Transverse colon (tissue), 4 donors: Measurements from ENCODE around the gene ACSS1. TPM values are rescaled to one million over a fixed set of nuclear protein-coding genes. Genes with fewer than 3 reads are reported as not detected.

Experiments used
- DNase-seq: peaks from one replicate; pipeline ENCODE4 v3.0.0-alpha.2; 2019
- H3K27ac ChIP-seq, 4 donors: fragments of 200-600 bp; sonication (generic); 2 replicates each; pipeline ENCODE4 v1.5.1; 2016 to 2018; ENCODE audit warnings: inconsistent platforms in 4 of 4
- H3K27me3 ChIP-seq: fragments of 200-600 bp; sonication (generic); 2 replicates; pipeline ENCODE4 v1.5.1; 2017; ENCODE audit warnings: inconsistent platforms
- H3K36me3 ChIP-seq, 4 donors: fragments of 200-600 bp; sonication (generic); 2 replicates each; pipeline ENCODE4 v1.5.1; 2017 to 2019; ENCODE audit warnings: inconsistent platforms in 4 of 4
- H3K4me1 ChIP-seq, 4 donors: fragments of 200-600 bp; sonication (generic); 2 replicates each; pipeline ENCODE4 v1.5.1; 2017 to 2020; ENCODE audit warnings: inconsistent platforms in 4 of 4
- H3K4me3 ChIP-seq, 4 donors: fragments of 200-600 bp; sonication (generic); 1 replicate in 1 of 4; 2 replicates in 3 of 4; pipeline versions ENCODE4 v1.5.1 to v1.6.1; 2017 to 2019; ENCODE audit warnings: inconsistent platforms in 4 of 4
- H3K9me3 ChIP-seq, 2 donors: fragments of 200-600 bp; sonication (generic); 2 replicates each; pipeline ENCODE4 v1.5.1; 2017 to 2019; ENCODE audit warnings: inconsistent platforms in 2 of 2
- EP300 ChIP-seq: sonication (generic); formaldehyde crosslinking; IDR thresholded peaks from one replicate; pipeline ENCODE4 v1.6.1; 2017; ENCODE audit warnings: antibody characterized with exemption, low read depth
- POLR2A ChIP-seq: fragments of 450-650 bp; IDR thresholded peaks from one replicate; pipeline ENCODE4 v1.6.1; 2016; ENCODE audit warnings: antibody characterized with exemption, mild to moderate bottlenecking, moderate library complexity
- POLR2AphosphoS5 ChIP-seq, 3 donors: sonication (generic); formaldehyde crosslinking; IDR thresholded peaks; one replicate each; pipeline ENCODE4 v1.6.1; 2016; ENCODE audit warnings: antibody characterized with exemption in 3 of 3
- WGBS, 2 donors: methylation state at CpG; one replicate each; pipeline ENCODE4 v1.1.5; 2018; ENCODE audit warnings: low coverage in 1 of 2; 5-methylcytosine and 5-hydroxymethylcytosine counted together
- in situ Hi-C, 4 donors: fragments of 200-750 bp; cut with MboI; loops; one replicate each; pipeline versions ENCODE4 v1.15.0 to v1.15.1; 2017; ENCODE audit warnings: low sequenced_read_pairs in 3 of 4, low pct_ligation_motif_present in 1 of 4, low pct_unique_long_range_greater_than_20kb in 1 of 4
- intact Hi-C: fragments of 100-400 bp; cut with DNase I; formaldehyde crosslinking; loops from one replicate; pipeline ENCODE4 v1.15.1; 2023; ENCODE audit warnings: low total_unique reads
- total RNA-seq, 4 donors: library from RNA; depleted of rRNA; stranded (reverse); fragments of >200 nt; gene quantifications; one replicate each; pipeline ENCODE4 v1.1.0, GENCODE V29; 2016
- TF ChIP-seq, protein P1 (sequence below), 5 experiments: fragments of 200-600 bp in 3 of 5; fragments of 450-650 bp in 2 of 5; sonication (generic) in 3 of 5; IDR thresholded peaks; 1 replicate in 2 of 5; 2 replicates in 3 of 5; pipeline ENCODE4 v1.5.1; 2016 to 2017; ENCODE audit warnings: antibody characterized with exemption in 5 of 5, inconsistent platforms in 3 of 5, mild to moderate bottlenecking in 2 of 5, moderate library complexity in 1 of 5

ACSS1 gene
- total RNA-seq, 4 donors from 2014 or later = 30.3 to 64.7 (median 51.6) TPM

DNA sequence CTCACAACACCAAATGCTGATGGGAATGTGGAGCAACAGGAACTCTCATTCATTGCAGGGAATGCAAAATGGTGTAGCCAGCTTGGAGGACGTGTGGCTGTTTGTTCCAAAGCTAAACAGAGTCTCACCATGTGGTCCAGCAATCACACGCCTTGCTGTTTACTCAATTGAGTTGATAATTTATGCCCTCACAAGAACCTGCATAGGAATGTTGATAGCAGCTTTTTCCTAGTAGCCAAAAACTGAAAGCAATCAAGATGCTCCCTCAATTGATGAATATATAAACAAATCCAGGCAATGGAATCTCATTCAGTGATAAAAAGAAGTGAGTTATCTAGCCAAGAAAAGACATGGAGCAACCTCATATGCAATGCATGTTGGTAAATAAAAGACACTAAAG is 39.6 kb upstream of the ACSS1 start:
- no peaks in the 10 kb centered on the region for H3K36me3 ChIP-seq
- no peak for DNase-seq
- in situ Hi-C loops = no loop called here
- intact Hi-C loops = no loop called here
- H3K9me3 ChIP-seq = no peaks in the 10 kb centered on the region
- H3K27me3 ChIP-seq = no peaks in the 10 kb centered on the region
- H3K4me1 ChIP-seq = no peaks in the 10 kb centered on the region
- WGBS, 2 donors = 21 to 31% methylated on average over 2 of the region's 2 CpGs
- no peak overlapping the region for H3K27ac ChIP-seq
- no peak overlapping the region for H3K4me3 ChIP-seq
- TF ChIP-seq POLR2A (no peak), EP300 (no peak), POLR2AphosphoS5 (IDR thresholded peaks at IDR 0.05) (no peak)
- TF ChIP-seq, protein P1, sequence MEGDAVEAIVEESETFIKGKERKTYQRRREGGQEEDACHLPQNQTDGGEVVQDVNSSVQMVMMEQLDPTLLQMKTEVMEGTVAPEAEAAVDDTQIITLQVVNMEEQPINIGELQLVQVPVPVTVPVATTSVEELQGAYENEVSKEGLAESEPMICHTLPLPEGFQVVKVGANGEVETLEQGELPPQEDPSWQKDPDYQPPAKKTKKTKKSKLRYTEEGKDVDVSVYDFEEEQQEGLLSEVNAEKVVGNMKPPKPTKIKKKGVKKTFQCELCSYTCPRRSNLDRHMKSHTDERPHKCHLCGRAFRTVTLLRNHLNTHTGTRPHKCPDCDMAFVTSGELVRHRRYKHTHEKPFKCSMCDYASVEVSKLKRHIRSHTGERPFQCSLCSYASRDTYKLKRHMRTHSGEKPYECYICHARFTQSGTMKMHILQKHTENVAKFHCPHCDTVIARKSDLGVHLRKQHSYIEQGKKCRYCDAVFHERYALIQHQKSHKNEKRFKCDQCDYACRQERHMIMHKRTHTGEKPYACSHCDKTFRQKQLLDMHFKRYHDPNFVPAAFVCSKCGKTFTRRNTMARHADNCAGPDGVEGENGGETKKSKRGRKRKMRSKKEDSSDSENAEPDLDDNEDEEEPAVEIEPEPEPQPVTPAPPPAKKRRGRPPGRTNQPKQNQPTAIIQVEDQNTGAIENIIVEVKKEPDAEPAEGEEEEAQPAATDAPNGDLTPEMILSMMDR (IDR thresholded peaks at IDR 0.05) = no peak

DNA sequence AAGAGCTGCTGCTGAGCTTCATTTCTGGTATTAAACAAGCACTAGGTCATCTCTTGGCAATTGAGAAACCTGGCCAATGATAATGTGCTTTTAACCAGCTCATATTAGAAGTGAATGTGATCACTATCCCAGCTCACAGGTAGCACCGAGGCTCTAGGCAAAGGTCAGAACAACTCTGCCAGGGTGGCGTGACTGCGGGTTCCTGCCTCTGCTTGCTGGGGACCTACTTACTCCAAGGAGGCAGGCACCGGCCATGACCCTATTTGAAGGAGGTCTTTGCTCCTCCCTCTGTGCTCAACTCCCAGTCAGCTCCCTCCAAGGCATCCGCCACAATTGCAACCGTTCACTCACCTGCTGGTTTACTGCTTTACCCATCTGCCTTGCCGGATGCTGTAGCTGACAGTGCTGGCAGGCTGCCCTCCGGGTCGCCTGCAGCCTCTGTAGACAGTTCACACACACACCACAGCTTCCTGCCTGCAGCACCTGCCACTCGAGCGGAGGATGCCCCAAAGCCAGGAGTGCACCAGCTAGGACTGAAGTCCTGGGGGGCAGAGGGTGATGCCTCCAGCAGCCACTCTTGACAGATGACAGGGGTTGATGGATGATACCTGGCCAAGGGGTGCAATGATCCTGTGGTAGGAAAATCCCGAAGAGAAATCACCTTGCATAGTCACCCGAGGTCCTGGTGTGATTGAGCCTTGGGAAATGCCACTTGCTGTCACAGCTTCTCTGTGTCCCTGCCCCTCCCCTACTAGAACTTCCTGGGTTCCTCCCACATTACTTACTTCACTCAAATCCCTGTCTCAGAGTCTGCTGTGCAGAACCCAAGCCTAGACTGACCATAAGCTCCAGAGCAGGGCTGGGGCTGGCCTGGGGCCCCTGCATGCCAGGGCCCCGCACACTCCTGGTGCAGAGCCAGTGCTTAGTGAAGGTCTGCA is 32.8 kb upstream of the ACSS1 start:
- Histone ChIP-seq H3K9me3 (no peaks in the 10 kb centered on the region), H3K36me3 (no peaks in the 10 kb centered on the region), H3K4me3 (no peak overlapping the region), H3K27me3 (peaks cover 16% of the 10 kb centered on the region), H3K4me1 (no peaks in the 10 kb centered on the region), H3K27ac (no peak overlapping the region)
- no peak for TF ChIP-seq EP300
- TF ChIP-seq, protein P1 (IDR thresholded peaks at IDR 0.05) = no peak
- no peak for TF ChIP-seq POLR2A
- TF ChIP-seq POLR2AphosphoS5 (IDR thresholded peaks at IDR 0.05) = no peak
- peak; percentile 52 for DNase-seq
- 31 to 60% methylated on average over 1 to 13 of the region's 14 CpGs for WGBS, 2 donors
- intact Hi-C loops = no loop called here
- in situ Hi-C loops = no loop called here

DNA sequence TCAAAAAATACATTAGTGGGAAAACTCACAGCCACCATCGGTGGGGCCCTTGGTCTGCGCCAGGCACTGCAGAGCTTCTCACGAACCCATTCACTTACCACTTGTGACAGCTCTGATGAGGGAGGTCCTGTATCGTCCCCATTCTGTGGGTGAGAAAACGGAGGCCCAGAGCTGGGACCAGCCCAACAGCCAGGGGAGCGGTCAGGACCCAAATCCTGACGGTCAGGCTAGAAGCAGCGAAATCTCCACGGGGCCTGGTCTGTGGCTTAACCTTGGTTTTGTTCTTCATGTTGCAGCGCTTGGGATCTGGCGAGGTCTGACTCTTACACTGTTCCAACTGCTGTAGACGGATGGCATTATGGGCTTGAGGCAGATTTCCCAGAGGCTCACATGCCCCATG is 31.7 kb upstream of the ACSS1 start:
- Histone ChIP-seq H3K36me3 (no peaks in the 10 kb centered on the region), H3K27ac (no peak overlapping the region), H3K4me1 (peaks cover 0 to 2% (median 0%) of the 10 kb centered on the region in 4 donors), H3K27me3 (peaks cover 27% of the 10 kb centered on the region), H3K4me3 (no peak overlapping the region), H3K9me3 (no peaks in the 10 kb centered on the region)
- no peak for TF ChIP-seq POLR2A
- no peak for TF ChIP-seq POLR2AphosphoS5 (IDR thresholded peaks at IDR 0.05)
- no peak for TF ChIP-seq EP300
- TF ChIP-seq, protein P1 (IDR thresholded peaks at IDR 0.05) = no peak
- WGBS, 2 donors = 91 to 100% methylated on average over 1 to 12 of the region's 12 CpGs
- DNase-seq = no peak
- in situ Hi-C loops = no loop called here
- intact Hi-C loops = loop anchor here (10.0 kb wide), 1 partner anchor 85 kb away; no protein-coding TSS in a partner anchor

DNA sequence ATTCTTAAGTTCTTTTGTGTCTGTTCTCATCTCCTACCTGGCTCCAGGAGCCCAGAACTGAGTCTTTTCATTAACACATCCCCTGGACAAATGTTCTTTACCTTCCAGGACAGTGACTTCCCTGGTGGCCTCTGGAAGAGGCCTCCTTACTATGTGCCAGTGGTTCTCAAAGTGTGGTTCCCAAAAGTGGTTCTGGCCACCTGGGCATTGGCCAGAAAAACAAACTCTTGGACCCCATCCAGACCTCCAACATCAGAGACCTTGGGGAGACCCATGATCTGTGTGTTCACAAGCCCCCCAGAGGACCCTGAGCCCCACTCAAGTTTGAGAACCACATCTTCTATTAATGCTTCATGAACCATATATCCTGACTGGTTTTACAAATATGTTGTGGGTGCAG is 31.2 kb upstream of the ACSS1 start:
- Histone ChIP-seq H3K4me1 (peaks cover 0 to 7% (median 1%) of the 10 kb centered on the region in 4 donors), H3K27ac (no peak overlapping the region), H3K36me3 (no peaks in the 10 kb centered on the region), H3K9me3 (no peaks in the 10 kb centered on the region), H3K4me3 (no peak overlapping the region), H3K27me3 (peaks cover 33% of the 10 kb centered on the region)
- intact Hi-C loops = loop anchor here (10.0 kb wide), 1 partner anchor 86 kb away; no protein-coding TSS in a partner anchor
- TF ChIP-seq EP300 (no peak), POLR2AphosphoS5 (IDR thresholded peaks at IDR 0.05) (no peak), POLR2A (no peak)
- TF ChIP-seq, protein P1 (IDR thresholded peaks at IDR 0.05) = no peak
- DNase-seq = no peak
- in situ Hi-C loops = no loop called here
